B cell (primary cell): Measurements from ENCODE around the gene IPO13.

Source experiments
- EZH2 ChIP-seq: IDR thresholded peaks from 2 replicates; pipeline ENCODE4 v1.6.1; 2012; ENCODE audit warnings: borderline replicate concordance, low read depth, mild to moderate bottlenecking, moderate library complexity, low read length; ENCODE audit not compliant: insufficient read depth, poor library complexity, severe bottlenecking
- TF ChIP-seq, protein P1 (sequence below): fragments of 200-600 bp; IDR thresholded peaks from one replicate; pipeline ENCODE4 v1.8.0; 2022; ENCODE audit warnings: antibody characterized with exemption, mild to moderate bottlenecking

DNA sequence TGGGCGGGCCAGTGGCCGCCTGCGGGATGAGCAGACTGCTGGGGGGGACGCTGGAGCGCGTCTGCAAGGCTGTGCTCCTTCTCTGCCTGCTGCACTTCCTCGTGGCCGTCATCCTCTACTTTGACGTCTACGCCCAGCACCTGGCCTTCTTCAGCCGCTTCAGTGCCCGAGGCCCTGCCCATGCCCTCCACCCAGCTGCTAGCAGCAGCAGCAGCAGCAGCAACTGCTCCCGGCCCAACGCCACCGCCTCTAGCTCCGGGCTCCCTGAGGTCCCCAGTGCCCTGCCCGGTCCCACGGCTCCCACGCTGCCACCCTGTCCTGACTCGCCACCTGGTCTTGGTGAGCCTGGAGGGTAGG is 34.4 kb downstream of the IPO13 start:
- TF ChIP-seq, protein P1, sequence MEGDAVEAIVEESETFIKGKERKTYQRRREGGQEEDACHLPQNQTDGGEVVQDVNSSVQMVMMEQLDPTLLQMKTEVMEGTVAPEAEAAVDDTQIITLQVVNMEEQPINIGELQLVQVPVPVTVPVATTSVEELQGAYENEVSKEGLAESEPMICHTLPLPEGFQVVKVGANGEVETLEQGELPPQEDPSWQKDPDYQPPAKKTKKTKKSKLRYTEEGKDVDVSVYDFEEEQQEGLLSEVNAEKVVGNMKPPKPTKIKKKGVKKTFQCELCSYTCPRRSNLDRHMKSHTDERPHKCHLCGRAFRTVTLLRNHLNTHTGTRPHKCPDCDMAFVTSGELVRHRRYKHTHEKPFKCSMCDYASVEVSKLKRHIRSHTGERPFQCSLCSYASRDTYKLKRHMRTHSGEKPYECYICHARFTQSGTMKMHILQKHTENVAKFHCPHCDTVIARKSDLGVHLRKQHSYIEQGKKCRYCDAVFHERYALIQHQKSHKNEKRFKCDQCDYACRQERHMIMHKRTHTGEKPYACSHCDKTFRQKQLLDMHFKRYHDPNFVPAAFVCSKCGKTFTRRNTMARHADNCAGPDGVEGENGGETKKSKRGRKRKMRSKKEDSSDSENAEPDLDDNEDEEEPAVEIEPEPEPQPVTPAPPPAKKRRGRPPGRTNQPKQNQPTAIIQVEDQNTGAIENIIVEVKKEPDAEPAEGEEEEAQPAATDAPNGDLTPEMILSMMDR: no peak
- TF ChIP-seq EZH2: no peak
